Measurements from ENCODE around the gene ANKRD28.

- no peak for TF ChIP-seq ELF4 (CRISPR knock-in tag; IDR thresholded peaks at IDR 0.05)
- TF ChIP-seq FOXA1 (IDR thresholded peaks at IDR 0.05; ENCODE audit: borderline replicate concordance), result no peak
- TF ChIP-seq MYC (IDR thresholded peaks at IDR 0.05; ENCODE audit: low read depth, low read length), result no peak
- no peak for TF ChIP-seq MYC (CRISPR knock-in tag; IDR thresholded peaks at IDR 0.05; ENCODE audit: borderline replicate concordance, low read depth)
- TF ChIP-seq CTCF (IDR thresholded peaks at IDR 0.05 in 2 of 3, conservative IDR thresholded peaks at IDR 0.05 in 1 of 3; ENCODE audit: insufficient read depth in 2 of 3, low read depth in 1 of 3, low read length in 3 of 3), result no peak
- no peak for TF ChIP-seq EHMT2 (IDR thresholded peaks at IDR 0.05)
Observed at GRCh38 chr3:15683253-15683652, 114.5 kb downstream of the ANKRD28 start.

Data from K562 (cell line).